ENCODE measurements around the gene PFN4. TPM values are rescaled to one million over a fixed set of nuclear protein-coding genes. Genes with fewer than 3 reads are reported as not detected.

PFN4 gene
- total RNA-seq, 1 experiment from 2014 or later = not detected

Other genes with a start within 250 kb of the PFN4 start
- 18.3 to 21.5 TPM (median 18.4 TPM) in 3 replicates for gene ATAD2B, start 196.2 kb downstream of the PFN4 start, total RNA-seq (2021)
- 15.4 to 16.8 TPM (median 16.7 TPM) in 3 replicates for gene UBXN2A, start 182.9 kb downstream of the PFN4 start, total RNA-seq (2021)
- 0.42 to 0.55 TPM (median 0.50 TPM) in 3 replicates for gene MFSD2B, start 113.2 kb downstream of the PFN4 start, total RNA-seq (2021)
- gene WDCP, start 75.9 kb downstream of the PFN4 start, total RNA-seq (2021) = 30.5 to 33.6 TPM (median 31.9 TPM) in 3 replicates
- 58.6 to 83.9 TPM (median 74.8 TPM) in 3 replicates for gene FKBP1B, start 73.6 kb downstream of the PFN4 start, total RNA-seq (2021)
- 117 to 128 TPM (median 126 TPM) in 3 replicates for gene SF3B6, start 47.0 kb downstream of the PFN4 start, total RNA-seq (2021)
- 29.7 to 33.1 TPM (median 32.9 TPM) in 3 replicates for gene TP53I3, start 38.5 kb downstream of the PFN4 start, total RNA-seq (2021)
- 2.7 to 7.4 TPM (median 6.9 TPM) in 3 replicates for gene FAM228B, start 135 bp upstream of the PFN4 start, total RNA-seq (2021)
- 0.09 to 0.25 TPM in 2 of 3 replicates, not detected in the other for gene FAM228A, start 51.7 kb upstream of the PFN4 start, total RNA-seq (2021)
- 18.1 to 19.8 TPM (median 19.0 TPM) in 3 replicates for gene ITSN2, start 237.2 kb upstream of the PFN4 start, total RNA-seq (2021)